GM21381 (cell line): ENCODE results near the gene SLC9A9.
"Not testable (repeated sequence)": the region's sequence is repeated elsewhere in the genome, so short reads cannot be mapped to it uniquely, and the experiment has no call there.

ENCODE experiments used
- ATAC-seq: cut with Tn5 transposase; IDR thresholded peaks from one replicate; pipeline ENCODE4 v1.9.1; 2021; ENCODE audit warnings: mild to moderate bottlenecking, moderate library complexity; ENCODE audit not compliant: unreplicated experiment

SLC9A9 gene

DNA sequence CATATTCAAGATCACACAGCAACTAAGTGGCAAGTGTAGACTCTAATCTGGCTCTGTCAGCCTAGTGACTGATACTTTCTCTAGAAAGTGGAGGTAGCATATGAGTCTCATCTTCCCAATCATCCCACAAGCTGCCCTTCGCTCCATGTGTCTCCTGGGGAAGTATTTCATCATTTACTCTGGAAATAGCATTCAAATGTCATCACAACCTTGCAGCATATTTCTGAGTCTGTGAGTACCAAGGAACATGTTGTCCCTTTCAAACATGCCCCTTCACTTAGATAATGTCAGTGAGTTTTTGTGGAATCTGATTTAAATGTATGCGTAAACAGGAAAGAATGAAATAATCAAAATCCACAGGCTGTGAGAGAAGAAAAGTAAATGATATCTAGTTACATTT lies 322.9 kb downstream of the SLC9A9 start:
- no peak for ATAC-seq

DNA sequence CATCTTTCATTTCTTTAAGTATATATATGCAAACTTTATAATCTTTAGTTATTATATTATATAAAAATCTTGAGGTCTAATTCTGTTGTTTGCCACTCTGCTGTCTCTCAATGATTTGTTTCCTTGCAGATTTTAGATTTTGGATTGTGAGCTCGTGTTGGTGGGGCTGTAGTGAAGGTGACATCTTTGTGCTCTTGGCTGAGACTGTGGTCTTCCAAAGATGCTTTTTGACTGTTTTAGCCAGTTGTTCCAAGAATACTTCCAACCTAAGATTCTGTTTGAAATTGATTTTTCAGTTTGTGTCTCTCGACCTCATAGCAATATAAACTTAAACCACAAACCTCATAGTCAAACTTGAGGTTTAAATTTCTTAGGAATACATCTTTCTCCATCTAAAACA lies 326.5 kb downstream of the SLC9A9 start:
- no peak for ATAC-seq

DNA sequence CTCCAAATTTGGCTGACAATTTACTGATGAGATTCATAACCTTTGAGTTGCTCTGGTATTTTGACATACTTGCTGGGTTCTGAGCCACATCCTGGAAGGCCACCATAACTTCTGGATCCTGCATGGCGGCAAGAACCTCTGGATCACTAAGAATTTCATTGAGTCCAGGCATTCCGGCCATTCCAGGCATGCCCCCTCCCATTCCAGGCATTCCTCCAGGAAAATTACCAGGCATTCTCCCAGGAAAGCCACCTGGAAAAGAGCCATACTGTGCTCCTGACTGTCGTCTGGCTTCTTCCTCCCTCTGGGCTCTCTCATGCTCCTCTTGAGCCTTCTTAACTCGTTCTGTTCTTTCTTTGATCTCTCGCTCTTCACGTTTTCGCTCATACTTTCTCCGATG lies 331.1 kb downstream of the SLC9A9 start:
- not testable (repeated sequence) for ATAC-seq

DNA sequence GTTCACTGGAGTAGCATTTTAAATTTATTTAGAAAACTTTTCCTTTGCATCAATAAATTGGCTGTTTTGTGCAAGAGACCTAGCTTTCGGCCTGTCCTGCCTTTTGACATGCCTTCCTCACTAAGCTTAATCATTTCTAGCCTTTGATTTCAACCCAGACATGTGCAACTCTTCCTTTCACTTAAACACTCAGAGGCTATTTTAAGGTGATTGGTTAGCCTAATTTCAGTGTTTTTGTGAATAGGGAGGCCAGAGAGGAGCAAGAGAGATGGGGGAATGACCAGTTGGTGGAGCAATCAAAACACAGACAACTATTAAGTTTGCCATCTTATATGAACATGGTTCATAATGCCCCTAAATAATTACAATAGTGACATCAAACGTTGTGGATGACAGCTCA lies 333.4 kb downstream of the SLC9A9 start:
- ATAC-seq, result no peak

DNA sequence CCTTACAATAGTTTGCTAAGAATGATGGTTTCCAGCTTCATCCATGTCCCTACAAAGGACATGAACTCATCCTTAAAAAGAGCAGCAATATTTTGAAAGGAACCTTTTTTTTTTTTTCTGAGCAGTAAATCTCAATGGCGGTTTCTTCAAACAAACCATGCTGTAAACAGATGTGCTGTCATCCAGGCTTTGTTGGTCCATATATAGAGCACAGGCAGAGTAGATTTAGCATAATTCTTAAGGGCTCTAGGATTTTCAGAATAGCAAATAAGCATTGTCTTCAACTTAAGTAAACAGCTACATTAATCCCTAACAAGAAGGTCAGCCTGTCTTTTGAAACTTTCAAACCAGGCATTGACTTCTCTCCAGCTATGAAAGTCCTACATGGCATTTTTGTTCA lies 334.2 kb downstream of the SLC9A9 start:
- no peak for ATAC-seq

DNA sequence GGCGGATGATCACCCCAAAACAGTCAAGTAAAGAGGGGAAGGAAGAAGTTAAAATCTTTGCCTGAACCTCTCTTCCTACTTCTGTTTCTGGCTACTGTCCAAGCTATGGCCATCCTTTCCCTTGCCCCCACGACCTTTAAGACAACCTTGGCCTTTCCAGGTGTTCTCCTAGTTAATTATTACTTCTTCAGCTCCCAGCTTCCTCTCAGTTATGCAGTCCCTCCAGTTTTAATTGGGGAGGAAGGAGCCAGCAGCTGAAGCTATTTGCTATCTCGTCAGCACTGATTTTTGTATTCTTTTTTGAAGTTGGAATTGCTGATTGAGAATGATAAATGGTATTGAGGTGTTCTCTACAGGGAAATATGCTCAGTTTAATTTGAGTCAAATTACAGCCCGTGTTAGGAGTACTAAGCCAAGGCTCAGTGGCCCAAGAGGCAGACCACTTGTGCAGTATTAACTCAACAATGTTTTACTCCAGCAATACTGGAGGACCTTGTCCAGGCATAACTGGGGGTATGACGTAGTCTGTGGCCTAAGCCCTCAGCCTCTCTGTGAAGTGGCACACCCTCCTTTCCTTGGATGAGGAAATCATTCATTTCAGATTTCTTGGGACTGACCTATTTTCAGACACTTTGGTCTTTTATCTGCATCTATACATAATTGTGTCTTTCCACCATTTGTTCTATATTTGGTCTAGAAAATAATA lies 336.9 kb downstream of the SLC9A9 start:
- ATAC-seq, result no peak

DNA sequence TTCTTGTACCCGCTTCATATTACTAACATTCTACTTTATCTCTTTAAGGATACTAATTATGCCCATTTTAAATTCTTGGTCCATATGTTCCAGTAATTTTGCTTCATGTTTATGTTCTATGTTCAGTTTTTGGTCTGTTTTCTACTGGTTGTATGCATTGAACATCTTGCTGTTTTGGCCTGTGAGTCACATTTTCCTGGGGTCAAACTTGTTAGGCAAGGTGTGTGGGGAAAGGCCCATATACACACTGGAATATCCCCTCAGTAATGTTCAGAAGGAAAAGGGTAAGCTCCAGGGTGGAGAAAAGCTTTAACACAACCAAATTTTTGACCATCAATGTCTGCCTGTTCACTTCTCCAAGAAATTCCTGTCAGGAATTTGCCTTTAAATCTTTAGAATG lies 337.7 kb downstream of the SLC9A9 start:
- no peak for ATAC-seq

DNA sequence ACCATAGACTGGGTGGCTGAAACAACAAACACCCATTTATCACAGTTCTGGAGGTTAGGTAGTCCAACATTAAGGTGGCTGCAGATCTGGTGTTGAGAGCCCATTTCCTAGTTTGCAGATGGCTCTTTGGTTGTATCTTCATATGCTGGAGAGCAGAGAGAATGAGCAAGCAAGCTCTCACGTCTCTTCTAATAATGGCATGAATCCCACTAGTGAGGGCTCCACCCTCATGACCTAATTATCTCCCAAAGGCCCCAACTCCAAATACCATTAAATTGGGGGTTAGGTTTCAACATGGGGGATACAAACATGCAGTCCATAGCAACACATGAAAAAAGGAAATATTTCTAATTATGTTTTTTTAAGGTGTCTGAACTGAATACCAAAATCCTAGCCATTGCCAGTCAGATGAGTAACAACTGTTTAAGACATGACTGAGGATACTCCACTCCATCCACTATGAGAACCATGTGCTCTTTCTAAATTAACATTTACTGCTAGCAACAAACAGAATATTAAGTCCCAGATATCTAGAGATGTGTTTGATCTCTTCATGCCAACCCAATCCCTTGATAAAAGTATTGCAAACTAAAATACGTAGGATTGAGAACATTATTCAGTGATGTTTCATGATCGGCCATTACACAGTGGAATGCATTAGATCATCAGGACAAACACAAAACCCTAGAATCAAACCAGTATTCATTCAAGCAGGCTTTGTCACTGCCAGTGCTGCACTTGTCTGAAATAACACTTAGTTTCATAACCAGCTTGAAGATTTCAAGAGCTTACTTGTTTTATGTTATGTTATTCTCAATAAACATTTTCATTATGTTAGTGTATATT lies 340.3 kb downstream of the SLC9A9 start:
- ATAC-seq, result no peak

DNA sequence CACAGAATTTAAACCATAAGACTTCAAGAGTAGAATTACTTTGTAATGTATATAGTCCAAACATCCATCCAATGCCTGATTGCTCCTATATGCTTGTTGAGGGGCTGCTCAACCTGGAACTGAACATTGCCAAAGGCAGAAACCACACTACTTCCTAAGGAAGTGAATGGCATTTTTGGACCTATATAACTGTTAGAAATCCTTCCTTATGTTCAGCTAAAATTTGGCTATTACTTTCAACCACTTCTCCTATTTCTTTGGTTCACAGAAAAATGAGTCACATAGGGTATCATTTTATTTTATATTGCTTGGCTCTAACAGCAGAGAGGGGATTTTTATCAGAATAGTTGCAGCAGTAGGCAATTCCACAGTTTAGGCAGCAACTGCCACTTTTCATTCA lies 342.1 kb downstream of the SLC9A9 start:
- no peak for ATAC-seq

DNA sequence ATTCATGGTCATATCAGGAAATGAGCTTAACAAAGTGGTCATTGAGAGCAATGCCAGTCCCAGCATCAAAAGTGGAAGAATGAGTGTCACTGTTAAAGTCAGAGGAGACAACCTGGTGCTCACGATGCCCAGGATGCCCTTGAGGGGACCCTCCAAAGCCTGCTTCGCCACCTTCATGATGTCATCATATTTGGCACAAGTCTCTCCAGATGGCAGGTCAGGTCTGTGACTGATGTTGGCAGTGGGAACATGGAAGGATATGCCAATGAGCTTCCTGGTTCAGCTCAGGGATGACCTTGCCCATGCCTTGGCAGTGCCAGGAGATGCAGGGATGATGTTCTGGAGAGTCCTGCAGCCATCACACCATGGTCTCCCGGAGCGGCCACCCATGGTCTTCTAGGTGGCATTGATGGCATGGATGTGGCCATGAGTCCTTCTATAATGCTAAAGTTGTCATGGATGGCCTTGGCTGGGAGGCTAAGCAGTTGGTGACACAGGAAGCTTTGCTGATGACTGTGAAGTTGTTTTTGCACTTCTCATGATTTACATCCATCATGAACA lies 344.9 kb downstream of the SLC9A9 start:
- no peak for ATAC-seq

DNA sequence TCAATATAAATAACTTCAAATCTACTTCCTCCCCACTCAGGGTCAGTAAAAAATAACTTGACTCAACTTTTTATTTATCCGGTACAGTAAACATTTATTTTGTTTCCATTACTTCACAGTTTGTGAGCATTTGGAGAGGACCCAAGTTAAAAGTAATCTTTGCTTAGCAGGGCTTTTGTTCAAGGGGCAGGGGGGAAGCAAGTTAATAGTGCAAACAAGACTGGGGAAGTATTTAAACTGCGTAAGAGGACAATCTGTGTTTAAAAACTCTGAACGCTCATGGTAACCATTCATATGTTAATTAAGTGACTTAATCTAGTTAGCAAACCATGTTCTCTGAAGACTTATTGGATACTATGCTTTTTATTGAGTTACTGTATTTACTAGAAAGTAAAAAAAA lies 346.2 kb downstream of the SLC9A9 start:
- no peak for ATAC-seq

DNA sequence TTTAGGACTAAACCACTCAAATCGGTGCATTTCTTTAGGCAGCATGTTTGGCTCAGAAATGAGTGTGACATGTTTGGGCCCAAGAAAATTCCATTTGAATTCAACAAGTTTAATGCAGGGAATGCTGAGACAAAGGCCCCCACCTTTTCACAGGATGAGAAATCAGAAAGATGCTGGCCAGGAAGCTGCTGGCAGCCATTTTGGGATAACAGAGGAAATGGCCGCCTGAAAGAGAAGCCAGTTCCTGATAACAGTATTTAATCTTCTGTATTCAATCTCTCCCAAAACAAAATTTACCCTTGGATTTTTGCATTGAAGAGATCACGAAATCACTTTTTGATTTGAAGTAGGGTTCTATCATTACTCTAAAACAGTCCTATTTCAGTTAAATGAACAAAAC lies 350.9 kb downstream of the SLC9A9 start:
- no peak for ATAC-seq

DNA sequence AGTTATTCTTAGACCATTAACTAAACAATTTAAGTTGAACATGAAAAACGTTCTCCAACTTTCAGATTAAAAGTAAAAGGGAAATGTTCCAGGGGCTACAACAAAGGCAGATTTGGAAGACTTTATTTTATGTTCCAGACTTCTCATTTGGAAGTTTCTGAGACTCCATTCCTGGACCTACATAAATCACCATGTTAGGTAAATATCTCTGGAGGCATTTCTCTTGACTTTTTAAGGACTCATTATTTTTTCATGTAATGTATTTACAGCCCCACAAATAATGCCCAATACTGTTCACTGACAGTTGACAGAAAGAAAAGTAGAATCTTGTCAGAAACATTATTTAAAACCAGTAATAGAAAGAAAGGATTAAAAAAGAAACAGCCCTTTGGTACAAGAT lies 352.1 kb downstream of the SLC9A9 start:
- ATAC-seq, result no peak

DNA sequence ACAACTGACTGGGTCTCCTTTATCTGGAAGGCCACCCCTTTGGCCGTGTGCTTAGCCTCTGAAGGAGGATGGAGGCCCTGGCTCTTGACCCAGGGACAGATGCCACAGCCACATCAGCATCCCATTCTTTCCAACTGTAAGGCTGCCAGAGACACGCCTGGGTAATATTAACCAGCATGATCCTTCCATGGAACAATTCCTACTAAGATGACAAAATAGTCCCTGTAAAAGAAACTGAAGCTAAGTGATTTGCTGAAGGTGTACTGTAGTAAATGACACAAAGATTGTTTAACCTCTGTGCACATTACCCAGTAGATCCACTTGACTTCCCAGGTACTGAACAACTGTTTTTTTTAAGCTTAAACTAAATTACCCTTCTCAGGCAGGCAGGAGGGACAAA lies 352.7 kb downstream of the SLC9A9 start:
- no peak for ATAC-seq

DNA sequence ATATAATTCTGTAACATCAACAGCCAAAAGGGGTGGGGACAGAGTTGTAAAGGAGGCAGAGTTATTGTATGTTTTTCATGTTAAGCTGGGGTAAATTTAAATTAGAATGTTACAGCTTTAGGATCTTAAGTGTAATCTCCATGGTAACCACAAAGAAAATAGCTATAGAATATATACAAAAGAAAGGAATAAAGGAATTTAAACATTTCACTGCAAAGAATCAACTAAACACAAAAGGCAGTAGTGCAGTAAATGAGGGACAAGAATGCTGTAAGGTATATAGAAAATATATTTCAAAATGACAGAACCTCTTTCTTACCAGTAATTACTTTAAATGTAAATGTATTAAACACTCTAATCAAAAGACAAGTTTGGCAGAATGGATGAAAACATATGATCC lies 361.7 kb downstream of the SLC9A9 start:
- ATAC-seq, result no peak

DNA sequence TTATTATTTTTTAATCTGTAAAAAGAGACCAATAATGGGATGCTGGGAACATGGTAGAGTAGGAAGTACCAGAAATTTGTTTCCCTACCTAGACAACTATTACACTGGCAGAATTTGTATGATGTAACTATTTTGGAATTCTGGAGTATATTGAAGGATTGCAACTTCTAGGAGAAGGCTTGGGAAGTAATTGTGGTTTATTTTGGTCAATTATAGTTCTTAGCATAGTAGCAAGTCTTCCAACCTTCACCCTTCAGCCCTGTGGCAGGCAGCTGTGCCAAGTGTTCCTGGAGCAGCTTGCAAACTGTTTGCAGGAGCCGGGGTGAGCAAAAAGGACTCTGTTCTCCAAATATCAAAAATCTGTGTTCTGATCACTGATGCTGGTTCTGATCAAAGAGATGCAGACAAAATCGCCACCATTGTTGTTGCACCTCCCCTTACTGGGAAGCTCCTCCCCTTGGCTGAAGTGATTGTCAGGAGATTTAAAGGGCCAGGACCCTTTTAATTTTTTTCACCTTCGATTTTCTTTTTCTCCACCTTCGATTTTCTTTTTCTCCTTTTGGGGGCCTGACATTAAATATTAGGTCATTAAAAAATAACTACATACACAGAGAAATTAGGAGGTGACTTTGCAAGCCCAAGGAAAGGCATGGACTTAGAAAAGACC lies 363.3 kb downstream of the SLC9A9 start:
- ATAC-seq, result no peak

DNA sequence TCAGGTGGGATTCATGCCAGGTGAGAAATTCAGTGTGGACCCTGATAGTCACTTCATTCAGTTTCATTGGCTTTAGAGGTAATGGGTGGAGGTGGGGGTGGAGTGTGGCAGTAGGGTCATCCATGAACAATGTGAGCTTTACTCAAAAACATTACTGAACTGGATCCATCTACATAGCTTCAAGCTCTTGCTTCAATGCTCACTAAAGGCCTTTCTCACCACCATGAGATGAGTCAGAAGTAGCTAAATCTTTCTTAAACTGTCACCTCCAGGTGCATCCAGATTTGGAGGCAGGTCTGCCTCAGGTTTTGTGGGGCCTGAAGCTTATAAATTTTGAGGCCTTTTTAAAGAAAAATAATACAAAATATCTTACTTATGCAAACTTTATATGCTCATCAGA lies 365.1 kb downstream of the SLC9A9 start:
- no peak for ATAC-seq

DNA sequence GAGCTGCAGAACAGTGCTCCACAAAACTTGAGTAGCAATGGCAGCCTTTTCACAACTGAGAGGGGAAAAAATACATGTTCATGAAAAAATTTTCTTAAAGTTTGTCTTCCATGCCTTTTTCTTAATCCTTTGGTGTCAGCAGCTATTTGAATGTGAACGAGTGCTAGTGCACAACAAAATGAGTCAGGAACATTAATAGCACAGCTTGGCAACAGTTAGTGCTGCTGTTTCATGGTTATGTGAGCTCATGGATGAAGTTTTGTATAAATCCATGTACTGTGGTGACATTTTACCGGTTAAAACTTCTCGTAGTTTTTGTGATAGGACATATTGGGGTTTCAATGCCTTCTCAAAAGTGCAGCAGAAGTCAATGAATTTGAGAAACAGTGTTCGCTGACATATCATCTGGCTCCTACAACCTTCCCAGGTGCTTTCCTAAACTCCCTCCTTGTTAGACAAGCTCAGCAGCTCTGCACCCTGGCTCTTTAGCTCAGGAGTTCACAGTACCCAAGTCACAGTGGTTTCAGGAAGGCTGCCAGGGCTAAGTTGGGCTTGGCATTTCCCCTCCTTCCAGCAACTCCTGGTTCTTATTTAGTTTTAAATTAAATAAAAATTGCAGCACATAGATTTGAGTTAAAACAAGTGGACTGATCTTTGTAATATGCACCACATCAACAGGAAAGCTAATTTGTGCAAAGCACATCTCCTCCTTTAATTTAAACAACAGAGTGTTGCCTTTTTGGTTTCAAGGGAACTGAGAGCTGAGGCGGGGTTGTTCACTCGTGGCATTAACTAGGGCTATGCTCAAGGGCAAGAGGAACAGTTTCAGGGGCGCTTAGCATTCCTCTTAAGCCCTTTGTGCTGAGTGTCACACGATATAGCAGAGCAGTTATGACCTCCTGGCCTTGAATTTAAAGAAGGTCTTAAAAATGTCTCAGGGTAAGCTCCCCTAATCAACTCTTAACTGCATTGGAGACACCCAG lies 365.9 kb downstream of the SLC9A9 start:
- ATAC-seq, result no peak

DNA sequence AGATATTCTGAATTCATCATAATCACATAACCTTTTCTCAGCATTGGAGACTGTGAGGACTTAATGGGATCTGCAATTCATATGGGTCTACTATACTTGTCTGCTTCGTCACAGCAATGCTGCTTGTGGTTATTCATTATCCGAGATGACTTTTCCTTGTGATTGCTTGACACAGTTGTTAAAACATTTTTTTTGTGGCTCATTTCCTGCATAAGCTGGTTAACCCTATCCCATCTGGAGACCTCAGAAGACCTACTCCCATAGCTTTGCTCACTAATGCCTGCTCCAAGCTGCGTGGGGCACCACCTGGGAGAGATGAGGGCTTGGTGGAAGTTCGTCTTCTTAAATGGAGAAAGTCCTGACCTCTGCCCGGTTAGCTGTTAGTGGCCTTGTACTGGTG lies 367.9 kb downstream of the SLC9A9 start:
- no peak for ATAC-seq

DNA sequence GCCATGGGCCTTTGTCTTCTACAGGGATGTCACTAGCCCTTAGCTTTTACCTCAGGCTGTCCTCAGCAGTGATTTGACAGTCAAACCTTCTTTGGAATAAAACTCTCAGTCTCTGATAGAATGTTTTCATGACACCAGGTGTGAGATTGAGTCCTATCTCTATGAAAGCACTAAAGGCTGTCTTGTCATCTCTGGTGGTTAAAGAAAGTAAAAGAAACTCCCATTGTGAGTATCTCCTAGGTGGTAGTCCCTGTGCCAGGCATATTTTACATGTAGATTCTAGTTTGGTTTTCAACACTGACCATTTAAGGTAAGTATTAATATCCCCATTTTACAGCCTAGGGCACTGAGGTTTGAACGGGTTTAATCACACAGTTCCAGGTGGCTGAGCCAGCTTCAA lies 368.5 kb downstream of the SLC9A9 start:
- no peak for ATAC-seq
